ENCODE measurements around the gene ATP23.

GRCh38 chr12:57934819-57935218, 6.5 kb upstream of the ATP23 start:
- TF ChIP-seq POLR2A (IDR thresholded peaks at IDR 0.05; ENCODE audit: low read depth, low read length) (no peak), CTCF (IDR thresholded peaks at IDR 0.05; ENCODE audit: extremely low read depth in 1 of 2, insufficient read depth in 1 of 2, low read depth in 1 of 2, low read length in 2 of 2) (no peak), EZH2 (IDR thresholded peaks at IDR 0.05; ENCODE audit: borderline replicate concordance, low read depth, low read length, severe bottlenecking) (no peak), POLR2AphosphoS5 (IDR thresholded peaks at IDR 0.05; ENCODE audit: insufficient read depth, low read depth, low read length) (no peak), MAX (IDR thresholded peaks at IDR 0.05; ENCODE audit: insufficient read depth, insufficient read length) (no peak), JUN (IDR thresholded peaks at IDR 0.05; ENCODE audit: borderline replicate concordance, insufficient read depth, insufficient read length, low read depth) (no peak), MYC (IDR thresholded peaks at IDR 0.05; ENCODE audit: low read depth, low read length) (no peak), FOS (IDR thresholded peaks at IDR 0.05; ENCODE audit: borderline replicate concordance, insufficient read depth, low read length) (no peak), GATA2 (IDR thresholded peaks at IDR 0.05; ENCODE audit: insufficient read depth, insufficient read length, low read depth, low read length) (no peak)

Data from endothelial cell of umbilical vein (primary cell).